GM10248 (cell line): ENCODE results near the gene RNF181.

ENCODE experiments used
- CTCF ChIA-PET: fragments of 300-600 bp; sonication (Branson Sonifier 250); formaldehyde crosslinking; extraction: SDS; loops from one replicate; lab custom pipeline; 2021; ENCODE audit warnings: antibody characterized with exemption; lab: Yijun Ruan, JAX
- POLR2A ChIA-PET: fragments of 350-650 bp; sonication (Branson Sonifier 250); formaldehyde crosslinking; extraction: SDS; loops from one replicate; lab custom pipeline; 2020; ENCODE audit warnings: antibody characterized with exemption; lab: Yijun Ruan, JAX
- DNase-seq: peaks from one replicate; pipeline ENCODE4 v3.0.0; 2012; ENCODE audit errors: extremely low spot score
- TF ChIP-seq, protein P1 (sequence below): IDR thresholded peaks from 2 replicates; pipeline ENCODE4 v1.5.1; 2012; ENCODE audit warnings: mild to moderate bottlenecking, low read depth; ENCODE audit errors: extremely low read depth, missing control alignments, control extremely low read depth

Gene RNF181

DNA sequence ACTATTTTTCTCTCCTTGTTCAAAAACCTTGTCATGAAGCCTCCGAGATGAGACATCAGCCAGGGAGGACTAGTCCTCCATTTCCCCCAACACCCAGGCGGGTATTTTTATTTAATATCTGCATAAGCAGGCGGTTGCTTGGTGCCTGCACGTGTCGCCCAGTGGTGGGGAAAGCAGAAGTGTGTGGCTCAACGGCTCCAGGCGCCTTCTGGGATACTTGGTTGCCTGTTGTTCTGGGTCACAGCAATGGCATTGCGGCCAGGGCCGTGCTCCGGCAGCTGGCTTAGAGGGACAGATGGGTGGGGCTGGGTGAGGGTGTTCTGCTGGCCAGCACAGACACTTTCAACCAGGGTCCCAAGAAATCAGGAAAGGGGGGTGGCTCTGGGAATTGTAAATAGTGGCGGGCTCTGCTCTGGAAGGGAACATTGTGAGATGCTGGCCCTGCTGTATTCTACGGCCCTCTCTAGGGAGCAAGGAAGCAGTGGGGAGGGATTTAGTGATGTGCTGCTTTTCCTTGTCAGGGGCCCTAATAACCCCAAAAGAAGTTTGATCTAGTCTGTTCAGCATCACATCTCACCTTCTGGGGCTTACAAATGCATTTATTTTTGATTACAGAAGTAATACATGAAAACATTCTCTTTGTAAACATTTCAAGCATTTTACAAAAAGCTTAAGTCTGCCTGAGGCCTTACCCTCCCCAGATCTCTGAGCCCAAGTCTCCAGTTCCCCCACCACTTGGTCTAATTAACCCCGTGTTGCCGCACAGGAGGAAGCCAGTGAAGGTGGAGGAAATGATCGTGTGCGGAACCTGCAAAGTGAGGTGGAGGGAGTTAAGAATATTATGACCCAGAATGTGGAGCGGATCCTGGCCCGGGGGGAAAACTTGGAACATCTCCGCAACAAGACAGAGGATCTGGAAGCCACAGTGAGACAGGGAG, 17.0 kb upstream of the RNF181 start:
- ChIA-PET POLR2A (interaction anchor here (1.1 to 1.3 kb wide), 2 partner anchors 39 kb away, joined by 8 to 12 read pairs; partner anchors contain the start of gene MAT2A), CTCF (interaction anchor here (0.9 to 2.6 kb wide), 8 partner anchors 9 to 157 kb away, joined by 3 to 9 read pairs (median 4); no protein-coding TSS in a partner anchor)
- DNase-seq, result peak; percentile 52
- TF ChIP-seq, protein P1, sequence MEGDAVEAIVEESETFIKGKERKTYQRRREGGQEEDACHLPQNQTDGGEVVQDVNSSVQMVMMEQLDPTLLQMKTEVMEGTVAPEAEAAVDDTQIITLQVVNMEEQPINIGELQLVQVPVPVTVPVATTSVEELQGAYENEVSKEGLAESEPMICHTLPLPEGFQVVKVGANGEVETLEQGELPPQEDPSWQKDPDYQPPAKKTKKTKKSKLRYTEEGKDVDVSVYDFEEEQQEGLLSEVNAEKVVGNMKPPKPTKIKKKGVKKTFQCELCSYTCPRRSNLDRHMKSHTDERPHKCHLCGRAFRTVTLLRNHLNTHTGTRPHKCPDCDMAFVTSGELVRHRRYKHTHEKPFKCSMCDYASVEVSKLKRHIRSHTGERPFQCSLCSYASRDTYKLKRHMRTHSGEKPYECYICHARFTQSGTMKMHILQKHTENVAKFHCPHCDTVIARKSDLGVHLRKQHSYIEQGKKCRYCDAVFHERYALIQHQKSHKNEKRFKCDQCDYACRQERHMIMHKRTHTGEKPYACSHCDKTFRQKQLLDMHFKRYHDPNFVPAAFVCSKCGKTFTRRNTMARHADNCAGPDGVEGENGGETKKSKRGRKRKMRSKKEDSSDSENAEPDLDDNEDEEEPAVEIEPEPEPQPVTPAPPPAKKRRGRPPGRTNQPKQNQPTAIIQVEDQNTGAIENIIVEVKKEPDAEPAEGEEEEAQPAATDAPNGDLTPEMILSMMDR, result no peak

- no peak for DNase-seq
- TF ChIP-seq, protein P1, result no peak
- POLR2A ChIA-PET, result interaction anchor here (0.7 to 1.3 kb wide), 2 partner anchors 40 to 205 kb away, joined by 3 to 8 read pairs; partner anchors contain the start of gene MAT2A
- CTCF ChIA-PET, result interaction anchor here (1.2 to 2.1 kb wide), 4 partner anchors 9 to 158 kb away, joined by 3 to 8 read pairs (median 4); no protein-coding TSS in a partner anchor
These were observed 16.1 kb upstream of the RNF181 start for GRCh38 chr2:85579266-85579935.

DNA sequence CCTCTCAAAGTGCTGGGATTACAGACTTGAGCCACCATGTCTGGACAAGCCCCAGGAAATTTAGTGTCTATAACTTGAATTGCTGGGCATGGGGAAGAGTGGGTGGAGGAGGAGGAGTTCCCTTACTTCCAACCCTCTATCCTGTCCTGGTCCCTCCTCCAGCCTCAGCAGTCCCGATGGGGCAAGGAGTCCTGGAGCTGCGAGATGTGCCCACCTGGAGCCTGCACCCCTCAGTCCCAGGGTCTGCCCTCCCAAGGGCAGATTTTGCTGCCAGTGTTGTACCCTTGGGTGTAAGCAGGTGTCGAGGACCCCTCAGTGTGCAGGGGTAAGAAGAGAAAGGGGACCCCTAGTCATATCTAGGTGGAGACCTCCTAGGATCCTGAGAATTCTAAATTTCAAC, 15.3 kb upstream of the RNF181 start:
- POLR2A ChIA-PET, result interaction anchor here (1.3 kb wide), 1 partner anchor 41 kb away, joined by 8 read pairs; the partner anchor contains the start of gene MAT2A
- no peak for DNase-seq
- CTCF ChIA-PET, result interaction anchor here (1.2 kb wide), 1 partner anchor 8 kb away, joined by 5 read pairs; no protein-coding TSS in a partner anchor
- TF ChIP-seq, protein P1, result no peak

DNA sequence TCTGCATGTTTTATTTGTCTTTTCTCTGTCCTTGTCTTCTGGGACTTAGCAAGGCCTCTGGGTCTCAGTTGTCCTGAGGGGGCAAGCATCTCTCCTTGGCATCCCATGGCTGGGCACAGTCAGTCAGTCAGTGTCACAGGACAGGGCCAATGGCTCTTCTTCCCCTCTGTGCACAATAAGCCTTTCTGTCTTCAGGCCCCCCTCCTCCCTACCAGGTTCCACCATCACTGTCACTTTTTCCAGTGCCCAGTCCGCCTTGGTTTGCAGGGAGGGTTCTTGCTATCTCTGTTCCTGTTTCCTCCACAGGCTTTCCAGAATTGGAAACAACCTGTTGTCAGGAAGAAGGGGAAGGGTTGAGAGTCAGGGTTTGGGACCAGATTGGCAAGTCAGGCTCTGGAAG, 13.1 kb upstream of the RNF181 start:
- ChIA-PET CTCF (interaction anchor here (2.7 kb wide), 1 partner anchor 11 kb away, joined by 7 read pairs; no protein-coding TSS in a partner anchor), POLR2A (no interaction called here)
- TF ChIP-seq, protein P1, result no peak
- no peak for DNase-seq

GRCh38 chr2:85583667-85584353, 11.7 kb upstream of the RNF181 start:
- no peak for DNase-seq
- ChIA-PET POLR2A (interaction anchor here (0.6 kb wide), 1 partner anchor 45 kb away, joined by 3 read pairs; the partner anchor contains the start of gene MAT2A), CTCF (interaction anchor here (1.2 to 2.7 kb wide), 2 partner anchors 10 to 22 kb away, joined by 3 to 7 read pairs; no protein-coding TSS in a partner anchor)
- TF ChIP-seq, protein P1, result no peak
